Thymus (tissue), 11 donors: ENCODE results near the gene RASGEF1C. TPM values are rescaled to one million over a fixed set of nuclear protein-coding genes. Genes with fewer than 3 reads are reported as not detected.

Source experiments
- DNase-seq, 9 donors: peaks; one replicate each; pipeline ENCODE4 v3.0.0-alpha.2; 2013; ENCODE audit warnings: low spot score in 9 of 9, low read depth in 6 of 9, missing footprints in 1 of 9
- H3K27ac ChIP-seq, 2 donors: one replicate each; pipeline ENCODE4 v1.5.1; 2013; ENCODE audit warnings: control low read depth in 1 of 2, low read depth in 1 of 2, low read length in 1 of 2, mild to moderate bottlenecking in 1 of 2, moderate library complexity in 1 of 2
- H3K27me3 ChIP-seq, 2 donors: one replicate each; pipeline ENCODE4 v1.5.1; 2013; ENCODE audit warnings: low read length in 1 of 2; ENCODE audit not compliant: control insufficient read depth in 2 of 2, insufficient read depth in 1 of 2
- H3K36me3 ChIP-seq, 2 donors: one replicate each; pipeline ENCODE4 v1.5.1; 2013; ENCODE audit warnings: low read length in 1 of 2, mild to moderate bottlenecking in 1 of 2, moderate library complexity in 1 of 2; ENCODE audit not compliant: control insufficient read depth in 2 of 2, insufficient read depth in 2 of 2
- H3K4me1 ChIP-seq, 2 donors: one replicate each; pipeline ENCODE4 v1.5.1; 2013; ENCODE audit warnings: low read length in 2 of 2; ENCODE audit not compliant: control insufficient read depth in 2 of 2, insufficient read depth in 2 of 2
- H3K4me3 ChIP-seq, 2 donors: one replicate each; pipeline ENCODE4 v1.5.1; 2013; ENCODE audit warnings: low read length in 2 of 2, control low read depth in 1 of 2, mild to moderate bottlenecking in 1 of 2
- H3K9me3 ChIP-seq, 2 donors: one replicate each; pipeline ENCODE4 v1.5.1; 2013; ENCODE audit warnings: low read length in 1 of 2, mild to moderate bottlenecking in 1 of 2; ENCODE audit not compliant: control insufficient read depth in 2 of 2, insufficient read depth in 1 of 2
- WGBS: extraction: QIAGEN DNeasy Blood & Tissue Kit; methylation state at CpG from one replicate; pipeline ENCODE4 v1.1.7; 2013; 5-methylcytosine and 5-hydroxymethylcytosine counted together
- polyA plus RNA-seq: library from polyadenylated mRNA; stranded (reverse); fragments of 200-250 nt; gene quantifications from one replicate; pipeline ENCODE4 v1.2.3, GENCODE V29; 2013
- total RNA-seq: library from RNA; stranded (reverse); fragments of 120-200 nt; gene quantifications from one replicate; pipeline ENCODE4 v1.2.4, GENCODE V29; 2013
- donor health status: healthy.

Gene RASGEF1C
- total and polyA plus RNA-seq, 2 donors: 0.11 TPM; not detected in 1

DNA sequence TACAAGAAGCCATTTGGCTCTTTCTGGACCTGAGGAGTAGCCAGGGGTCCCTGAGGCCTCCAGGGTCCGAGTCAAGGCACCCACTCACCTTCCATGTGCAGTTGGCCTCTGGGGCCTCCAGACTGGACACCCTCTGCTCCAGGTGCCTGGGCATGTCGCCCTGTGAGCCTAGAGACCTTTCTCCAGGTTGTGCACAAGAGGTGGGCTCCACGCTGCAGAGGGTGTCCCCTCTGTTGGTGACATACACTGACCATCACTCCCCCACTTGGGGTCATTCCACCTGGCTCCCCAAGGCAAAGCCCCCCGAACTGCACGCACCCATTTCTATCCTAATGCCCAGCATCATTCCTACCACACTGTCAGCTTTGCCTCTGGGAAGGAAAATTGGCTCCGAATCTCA lies 48.8 kb downstream of the RASGEF1C start:
- H3K27me3 ChIP-seq: no peaks in the 10 kb centered on the region
- DNase-seq: no peak
- H3K9me3 ChIP-seq: no peaks in the 10 kb centered on the region
- WGBS: 95% methylated on average over 6 of the region's 6 CpGs
- H3K4me1 ChIP-seq: no peaks in the 10 kb centered on the region
- H3K36me3 ChIP-seq: no peaks in the 10 kb centered on the region
- H3K4me3 ChIP-seq: no peak overlapping the region
- H3K27ac ChIP-seq: no peak overlapping the region

DNA sequence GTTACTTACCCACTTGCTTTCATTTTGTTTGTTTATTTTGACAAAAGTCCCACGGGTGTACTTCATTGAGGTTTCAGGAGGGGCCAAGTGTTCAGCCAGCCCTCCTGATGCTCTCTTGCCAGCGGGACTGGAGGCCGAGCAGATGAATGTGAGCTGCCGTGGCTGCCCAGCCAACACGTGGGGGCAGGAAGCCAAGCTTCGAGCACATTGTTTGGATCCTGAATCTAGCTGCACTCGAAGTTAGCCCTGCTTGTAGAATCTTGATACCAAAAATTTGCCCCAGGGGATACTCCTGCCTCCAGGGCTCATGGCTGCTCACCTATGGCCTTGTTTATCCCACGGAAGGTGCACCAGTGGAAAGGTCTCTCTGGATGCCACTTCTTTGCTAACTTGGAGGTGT lies 49.3 kb downstream of the RASGEF1C start:
- H3K36me3 ChIP-seq: no peaks in the 10 kb centered on the region
- no peak overlapping the region for H3K27ac ChIP-seq
- H3K27me3 ChIP-seq: no peaks in the 10 kb centered on the region
- H3K4me3 ChIP-seq: no peak overlapping the region
- DNase-seq: no peak
- no peaks in the 10 kb centered on the region for H3K9me3 ChIP-seq
- H3K4me1 ChIP-seq: no peaks in the 10 kb centered on the region
- WGBS: 87% methylated on average over 8 of the region's 8 CpGs

DNA sequence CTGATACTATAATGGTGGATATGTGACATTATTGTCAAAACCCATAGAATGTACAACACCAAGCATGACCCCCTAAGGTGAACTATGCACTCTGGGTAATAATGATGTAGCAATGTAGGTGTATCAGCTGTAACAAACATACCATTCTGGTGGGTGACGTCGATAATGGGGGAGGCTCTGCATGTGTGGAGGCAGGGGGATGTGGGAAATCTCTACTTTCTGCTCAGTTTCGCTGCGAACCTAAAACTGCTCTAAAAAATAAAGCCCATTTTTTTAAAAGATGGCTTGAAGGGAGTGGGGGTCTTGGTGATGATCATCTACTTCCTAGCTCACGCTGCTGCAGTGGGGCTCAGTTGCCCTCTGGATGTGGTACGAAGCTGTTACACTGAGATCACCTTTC lies 51.1 kb downstream of the RASGEF1C start:
- 97% methylated on average over 6 of the region's 6 CpGs for WGBS

DNA sequence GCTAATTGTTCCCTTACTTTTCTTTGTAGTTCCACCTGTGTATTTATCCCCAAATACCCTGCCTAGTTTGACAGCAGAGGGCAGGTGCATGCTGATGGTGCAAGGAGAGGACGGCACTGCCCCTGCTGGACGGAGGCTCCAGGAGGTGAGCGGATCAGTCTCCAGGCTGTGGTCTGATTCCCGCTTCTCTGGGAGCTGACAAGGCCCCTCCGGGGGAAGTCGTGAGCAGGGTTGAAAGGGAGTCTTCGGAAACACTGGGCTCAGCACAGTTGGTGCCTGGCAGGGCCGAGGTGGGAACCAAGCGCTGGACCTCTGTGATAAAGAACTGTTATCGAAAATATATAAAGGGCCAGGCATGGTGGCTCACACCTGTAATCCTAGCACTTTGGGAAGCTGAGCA lies 52.9 kb downstream of the RASGEF1C start:
- H3K27me3 ChIP-seq: no peaks in the 10 kb centered on the region
- no peaks in the 10 kb centered on the region for H3K36me3 ChIP-seq
- 97% methylated on average over 10 of the region's 10 CpGs for WGBS
- H3K4me3 ChIP-seq: no peak overlapping the region
- DNase-seq: no peak
- no peaks in the 10 kb centered on the region for H3K9me3 ChIP-seq
- H3K27ac ChIP-seq: no peak overlapping the region
- no peaks in the 10 kb centered on the region for H3K4me1 ChIP-seq

More for the DNA sequence above, 51.1 kb downstream of the RASGEF1C start:
- Histone ChIP-seq H3K36me3 (no peaks in the 10 kb centered on the region), H3K4me3 (no peak overlapping the region), H3K4me1 (no peaks in the 10 kb centered on the region), H3K27me3 (no peaks in the 10 kb centered on the region), H3K27ac (no peak overlapping the region), H3K9me3 (no peaks in the 10 kb centered on the region)
- no peak for DNase-seq

DNA sequence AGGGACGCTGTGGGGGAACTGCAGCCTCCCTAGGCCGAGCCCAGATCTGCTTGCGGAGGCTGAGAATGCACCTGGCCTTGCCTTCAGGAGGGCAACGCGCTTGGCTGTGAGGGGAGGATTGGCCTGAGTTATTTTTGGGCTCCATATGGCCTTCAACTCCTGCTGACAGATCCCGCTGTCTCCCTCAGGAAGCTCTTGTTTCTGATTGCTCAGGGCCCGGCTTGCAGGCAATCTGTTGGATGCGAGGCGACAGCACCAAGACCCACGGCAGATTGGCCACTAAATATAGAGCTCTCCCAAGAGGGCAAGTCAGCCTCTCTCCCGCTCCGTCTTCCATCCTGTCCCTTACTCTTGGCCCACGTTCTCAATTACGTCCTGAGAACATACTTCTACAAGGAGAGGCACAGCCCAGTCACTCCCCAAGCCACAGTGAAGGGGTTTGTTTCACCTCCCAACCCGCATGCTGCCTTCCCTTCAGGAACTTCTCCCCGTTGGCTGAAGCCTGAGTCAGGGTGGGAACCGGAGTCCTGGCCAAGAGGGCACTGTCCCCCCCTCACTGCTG lies 53.6 kb downstream of the RASGEF1C start:
- 95% methylated on average over 17 of the region's 17 CpGs for WGBS
- no peak for DNase-seq
- no peaks in the 10 kb centered on the region for H3K36me3 ChIP-seq
- H3K27me3 ChIP-seq: no peaks in the 10 kb centered on the region
- H3K4me3 ChIP-seq: no peak overlapping the region
- no peaks in the 10 kb centered on the region for H3K9me3 ChIP-seq
- H3K4me1 ChIP-seq: no peaks in the 10 kb centered on the region
- no peak overlapping the region for H3K27ac ChIP-seq

DNA sequence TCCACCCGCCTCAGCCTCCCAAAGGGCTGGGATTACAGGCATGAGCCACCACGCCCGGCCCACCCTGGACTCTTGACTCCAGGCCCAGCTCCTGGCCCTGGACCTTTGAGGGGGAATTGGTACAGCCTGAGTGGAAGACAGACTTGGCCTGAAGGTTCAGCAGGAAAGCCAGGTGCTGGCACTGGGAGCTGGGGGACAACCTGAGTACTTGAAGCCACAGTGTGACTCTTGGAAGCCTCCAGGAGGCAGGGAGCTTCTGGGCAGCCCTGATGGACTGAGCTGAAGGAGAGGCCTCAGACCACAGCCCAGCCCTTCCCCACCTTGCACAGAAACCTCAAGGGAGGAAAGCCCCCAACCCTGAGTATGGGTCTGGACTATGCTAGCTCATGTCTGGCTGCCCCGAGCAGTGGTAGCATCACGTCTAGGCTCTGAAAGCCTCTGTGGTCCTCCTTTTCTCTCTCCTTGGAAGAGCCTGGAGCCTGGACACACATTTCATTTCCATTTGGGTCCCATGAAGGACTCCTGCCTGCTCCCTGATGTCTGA lies 54.1 kb downstream of the RASGEF1C start:
- DNase-seq: no peak
- H3K4me1 ChIP-seq: no peaks in the 10 kb centered on the region

DNA sequence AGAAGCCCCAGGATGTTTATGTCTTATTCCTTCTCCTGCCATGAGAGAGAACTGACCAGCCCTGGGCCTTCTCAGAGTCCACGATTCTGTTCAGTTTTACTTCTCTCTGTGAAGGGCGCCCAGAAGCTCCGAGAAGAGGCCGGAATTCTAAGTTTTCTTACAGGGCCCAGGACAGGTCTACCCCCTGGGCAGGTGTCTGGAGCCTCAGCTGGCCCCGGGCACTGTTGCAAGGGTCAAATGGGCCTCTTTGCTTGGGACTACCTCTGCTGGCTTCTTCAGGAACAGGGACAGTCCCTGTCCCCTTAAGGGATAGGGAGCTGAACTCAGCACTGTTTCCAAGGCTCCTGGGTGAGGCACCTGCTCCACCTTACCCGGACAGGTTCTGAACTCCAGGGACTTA lies 55.0 kb downstream of the RASGEF1C start:
- no peak for DNase-seq
- Histone ChIP-seq H3K4me3 (no peak overlapping the region), H3K4me1 (no peaks in the 10 kb centered on the region), H3K36me3 (no peaks in the 10 kb centered on the region), H3K27me3 (no peaks in the 10 kb centered on the region), H3K27ac (no peak overlapping the region), H3K9me3 (no peaks in the 10 kb centered on the region)
- 62% methylated on average over 6 of the region's 6 CpGs for WGBS

More for the DNA sequence above, 54.1 kb downstream of the RASGEF1C start:
- Histone ChIP-seq H3K9me3 (no peaks in the 10 kb centered on the region), H3K27me3 (no peaks in the 10 kb centered on the region), H3K27ac (no peak overlapping the region), H3K36me3 (no peaks in the 10 kb centered on the region), H3K4me3 (no peak overlapping the region)
- WGBS: 96% methylated on average over 5 of the region's 5 CpGs

DNA sequence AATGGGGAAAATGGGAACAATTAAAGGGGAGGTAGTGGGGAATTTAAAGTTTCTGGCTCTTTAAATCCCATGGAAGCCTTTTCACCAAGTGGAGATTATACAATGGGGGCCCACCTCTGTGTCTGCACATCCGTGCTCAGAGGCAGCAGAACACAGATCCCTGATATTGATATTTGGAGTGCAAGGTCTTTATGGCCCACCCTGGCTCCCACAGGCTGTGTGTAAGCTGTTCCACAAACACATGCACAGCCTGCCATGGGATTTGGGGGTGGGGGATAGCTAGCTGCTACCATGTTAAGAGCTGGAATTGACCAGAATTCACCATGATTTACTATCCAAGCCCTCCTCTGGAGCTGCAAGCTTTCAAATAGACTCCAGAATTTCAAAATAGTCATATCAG lies 55.9 kb downstream of the RASGEF1C start:
- no peak overlapping the region for H3K27ac ChIP-seq
- 47% methylated on average over 1 of the region's 1 CpG for WGBS
- DNase-seq: no peak
- no peak overlapping the region for H3K4me3 ChIP-seq
- H3K27me3 ChIP-seq: no peaks in the 10 kb centered on the region
- no peaks in the 10 kb centered on the region for H3K9me3 ChIP-seq
- H3K36me3 ChIP-seq: no peaks in the 10 kb centered on the region
- no peaks in the 10 kb centered on the region for H3K4me1 ChIP-seq

DNA sequence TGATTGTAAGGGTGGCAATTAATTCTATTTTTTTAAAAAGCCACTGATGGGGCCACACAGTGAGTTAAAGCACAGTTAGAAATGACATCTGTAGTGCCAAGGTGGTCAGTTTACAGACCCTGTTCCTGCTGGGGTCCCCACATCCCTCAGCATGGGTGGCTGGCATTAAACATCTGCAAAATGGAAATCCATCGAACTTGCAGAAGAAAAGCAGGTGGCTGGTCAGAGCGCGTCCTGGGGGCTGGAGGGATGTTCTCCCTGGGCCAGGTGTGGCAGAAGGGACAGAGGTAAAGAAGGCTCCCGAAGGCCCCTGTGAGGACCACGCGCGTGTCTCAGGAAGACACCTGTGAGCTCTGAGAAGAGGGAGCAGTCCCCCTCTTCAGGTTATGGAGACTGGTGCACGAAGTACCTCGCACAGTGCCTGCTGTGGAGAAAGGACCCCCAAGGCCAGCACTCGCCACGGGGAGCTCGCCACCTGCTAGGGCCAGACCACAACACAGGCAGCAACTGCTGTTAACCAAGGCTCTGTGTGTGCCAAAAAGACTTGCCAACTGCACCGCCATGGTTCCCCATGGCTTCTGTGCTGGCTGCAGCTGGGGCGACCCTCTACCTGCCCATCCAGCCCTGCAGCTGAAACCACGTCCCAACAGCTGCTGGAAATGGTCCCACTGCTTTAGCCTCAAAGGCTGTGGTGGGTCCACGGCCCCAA lies 65.2 kb downstream of the RASGEF1C start:
- Histone ChIP-seq H3K27me3 (no peaks in the 10 kb centered on the region), H3K4me3 (no peak overlapping the region), H3K4me1 (no peaks in the 10 kb centered on the region), H3K36me3 (no peaks in the 10 kb centered on the region), H3K27ac (no peak overlapping the region), H3K9me3 (no peaks in the 10 kb centered on the region)
- no peak for DNase-seq
- 53% methylated on average over 16 of the region's 16 CpGs for WGBS
